Heart left ventricle (tissue), 13 donors: ENCODE data around the gene OSGIN1.

ENCODE experiments used
- POLR2A ChIP-seq, 2 donors: fragments of 450-650 bp; IDR thresholded peaks; one replicate each; pipeline ENCODE4 v1.6.1; 2017; ENCODE audit warnings: antibody characterized with exemption in 2 of 2, mild to moderate bottlenecking in 2 of 2, moderate library complexity in 2 of 2
- TF ChIP-seq, protein P1 (sequence below), 12 donors: fragments of 200-600 bp; sonication (generic) in 4 of 12; IDR thresholded peaks; one replicate each; pipeline versions ENCODE4 v1.5.0 to v1.8.0; 2018 to 2022; ENCODE audit warnings: antibody characterized with exemption in 12 of 12, mild to moderate bottlenecking in 5 of 12
- donor health status: ischemic (EF 13 %, LVEDD 7.1; RV severe dilation, severe dysfunction).
- donor health status: DM: no; HTN: yes; CAD: no.
- donor health status: DM: no; HTN: no; CAD: no.
- donor health status: ischemic (EF 25% LVEDD 6.9; RV normal size, moderate dysfunction).
- donor health status: ischemic (EF 25% LVEDD 5.7; RV mildly dilated, moderate dysfunction).
- donor health status: ischemic (EF 35%, LVEDD 5.7; RV mildly dilated, moderate dysfunction).
- donor health status: nonischemic (EF 11% LVEDD 7.7; RV severe dilation, severe dysfunction).
- donor health status: DM: yes; HTN: yes; CAD: no.
- donor health status: PGD.
- donor health status: ischemic (EF 29% LVEDD 5.4; RV normal size, mild dysfunction).
- donor health status: nonischemic (EF 23%, LVEDD 6.1; RV moderate dilation, normal function).

DNA sequence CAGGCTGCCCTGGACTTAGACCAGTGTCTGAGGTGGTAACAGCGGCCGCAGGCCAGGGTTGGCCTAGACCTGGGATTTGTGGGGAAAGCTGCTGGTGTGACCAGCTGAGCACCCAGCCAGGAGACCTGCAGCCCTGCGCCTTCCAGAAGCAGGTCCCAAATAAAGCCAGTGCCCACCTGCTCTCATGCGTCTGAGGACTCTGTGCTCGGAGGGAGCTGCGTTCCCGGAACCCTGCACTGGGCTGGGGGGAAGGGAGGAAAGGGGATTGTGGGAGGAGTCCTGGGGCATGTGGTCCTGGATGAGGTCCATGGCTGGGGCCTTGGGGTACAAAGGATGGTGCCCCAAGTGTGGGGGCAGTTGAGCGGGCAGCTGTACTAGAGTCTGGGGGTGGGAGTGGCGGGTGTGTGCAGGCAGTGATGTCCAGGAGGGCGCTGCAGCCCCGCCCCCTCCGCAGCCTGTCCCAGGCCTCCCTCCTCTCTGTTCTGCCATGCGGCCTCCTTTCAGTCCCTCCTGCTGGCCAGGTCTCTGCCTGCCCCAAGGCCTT, 13.2 kb downstream of the OSGIN1 start:
- TF ChIP-seq, protein P1, sequence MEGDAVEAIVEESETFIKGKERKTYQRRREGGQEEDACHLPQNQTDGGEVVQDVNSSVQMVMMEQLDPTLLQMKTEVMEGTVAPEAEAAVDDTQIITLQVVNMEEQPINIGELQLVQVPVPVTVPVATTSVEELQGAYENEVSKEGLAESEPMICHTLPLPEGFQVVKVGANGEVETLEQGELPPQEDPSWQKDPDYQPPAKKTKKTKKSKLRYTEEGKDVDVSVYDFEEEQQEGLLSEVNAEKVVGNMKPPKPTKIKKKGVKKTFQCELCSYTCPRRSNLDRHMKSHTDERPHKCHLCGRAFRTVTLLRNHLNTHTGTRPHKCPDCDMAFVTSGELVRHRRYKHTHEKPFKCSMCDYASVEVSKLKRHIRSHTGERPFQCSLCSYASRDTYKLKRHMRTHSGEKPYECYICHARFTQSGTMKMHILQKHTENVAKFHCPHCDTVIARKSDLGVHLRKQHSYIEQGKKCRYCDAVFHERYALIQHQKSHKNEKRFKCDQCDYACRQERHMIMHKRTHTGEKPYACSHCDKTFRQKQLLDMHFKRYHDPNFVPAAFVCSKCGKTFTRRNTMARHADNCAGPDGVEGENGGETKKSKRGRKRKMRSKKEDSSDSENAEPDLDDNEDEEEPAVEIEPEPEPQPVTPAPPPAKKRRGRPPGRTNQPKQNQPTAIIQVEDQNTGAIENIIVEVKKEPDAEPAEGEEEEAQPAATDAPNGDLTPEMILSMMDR (IDR thresholded peaks at IDR 0.05), result no peak
- TF ChIP-seq POLR2A (IDR thresholded peaks at IDR 0.05), result no peak
